Measurements from ENCODE around the gene CEP44. TPM values are rescaled to one million over a fixed set of nuclear protein-coding genes. Genes with fewer than 3 reads are reported as not detected.
A peak's percentile ranks its signal among the peaks of the same experiment; 100 is the strongest.
"Not testable (repeated sequence)": the region's sequence is repeated elsewhere in the genome, so short reads cannot be mapped to it uniquely, and the experiment has no call there.

CEP44 gene
- total RNA-seq, 1 experiment from 2014 or later = 15.3 TPM

- Mint-ChIP-seq H3K36me3 (ENCODE audit: insufficient read depth, unreplicated experiment) (peaks cover 8% of the 10 kb centered on the region), H3K4me3 (ENCODE audit: unreplicated experiment) (peak overlapping the region; percentile 99), H3K27me3 (ENCODE audit: insufficient read depth, unreplicated experiment) (no peaks in the 10 kb centered on the region), H3K4me1 (ENCODE audit: insufficient read depth, unreplicated experiment) (peaks cover 38% of the 10 kb centered on the region), H3K9me3 (ENCODE audit: unreplicated experiment) (no peaks in the 10 kb centered on the region), H3K27ac (ENCODE audit: low read depth, unreplicated experiment) (peak overlapping the region; percentile 98)
- no TSS peak for BruUV-seq (replicated peaks)
- TF ChIP-seq, protein P1, sequence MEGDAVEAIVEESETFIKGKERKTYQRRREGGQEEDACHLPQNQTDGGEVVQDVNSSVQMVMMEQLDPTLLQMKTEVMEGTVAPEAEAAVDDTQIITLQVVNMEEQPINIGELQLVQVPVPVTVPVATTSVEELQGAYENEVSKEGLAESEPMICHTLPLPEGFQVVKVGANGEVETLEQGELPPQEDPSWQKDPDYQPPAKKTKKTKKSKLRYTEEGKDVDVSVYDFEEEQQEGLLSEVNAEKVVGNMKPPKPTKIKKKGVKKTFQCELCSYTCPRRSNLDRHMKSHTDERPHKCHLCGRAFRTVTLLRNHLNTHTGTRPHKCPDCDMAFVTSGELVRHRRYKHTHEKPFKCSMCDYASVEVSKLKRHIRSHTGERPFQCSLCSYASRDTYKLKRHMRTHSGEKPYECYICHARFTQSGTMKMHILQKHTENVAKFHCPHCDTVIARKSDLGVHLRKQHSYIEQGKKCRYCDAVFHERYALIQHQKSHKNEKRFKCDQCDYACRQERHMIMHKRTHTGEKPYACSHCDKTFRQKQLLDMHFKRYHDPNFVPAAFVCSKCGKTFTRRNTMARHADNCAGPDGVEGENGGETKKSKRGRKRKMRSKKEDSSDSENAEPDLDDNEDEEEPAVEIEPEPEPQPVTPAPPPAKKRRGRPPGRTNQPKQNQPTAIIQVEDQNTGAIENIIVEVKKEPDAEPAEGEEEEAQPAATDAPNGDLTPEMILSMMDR (IDR thresholded peaks at IDR 0.05; ENCODE audit: unreplicated experiment) = no peak
- ChIA-PET POLR2A (interaction anchor here (0.6 to 5.1 kb wide), 28 partner anchors 9 to 965 kb away, joined by 3 to 66 read pairs (median 5); partner anchors contain the start of genes HMGB2 and HPGD), CTCF (interaction anchor here (0.7 to 1.8 kb wide), 2 partner anchors 13 to 60 kb away, joined by 3 to 6 read pairs; no protein-coding TSS in a partner anchor)
- no peak for DNase-seq (ENCODE audit: unreplicated experiment)
- intact Hi-C loops (cut with micrococcal nuclease) = no loop called here
These were observed 776 bp downstream of the CEP44 start for GRCh38 chr4:174284487-174284886.

DNA sequence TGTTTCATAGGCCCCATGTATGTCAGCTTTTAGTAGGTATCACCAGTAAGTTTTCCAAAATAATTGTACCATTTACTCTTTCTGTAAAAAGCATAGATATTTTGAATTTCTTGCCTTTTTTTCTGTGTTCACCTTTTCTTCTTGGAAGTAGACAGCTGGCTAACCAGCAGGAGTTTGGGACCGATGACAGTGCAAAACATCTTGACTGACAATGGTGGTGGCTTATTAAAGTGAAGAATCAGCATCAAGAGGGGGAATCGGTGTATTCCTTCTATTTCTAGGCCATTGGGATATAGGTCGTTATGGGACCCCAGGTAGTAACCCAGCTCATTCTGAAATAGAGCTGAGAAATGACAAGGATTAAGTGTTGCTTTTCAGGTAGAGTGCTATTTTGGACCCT lies 3.2 kb downstream of the CEP44 start:
- ChIA-PET POLR2A (interaction anchor here (1.1 kb wide), 1 partner anchor 12 kb away, joined by 3 read pairs; no protein-coding TSS in a partner anchor), CTCF (interaction anchor here (0.9 to 1.6 kb wide), 2 partner anchors 64 to 67 kb away, joined by 4 read pairs; no protein-coding TSS in a partner anchor)
- no peak overlapping the region for H3K27ac Mint-ChIP-seq (ENCODE audit: low read depth, unreplicated experiment)
- peaks cover 35% of the 10 kb centered on the region for H3K4me1 Mint-ChIP-seq (ENCODE audit: insufficient read depth, unreplicated experiment)
- no peaks in the 10 kb centered on the region for H3K27me3 Mint-ChIP-seq (ENCODE audit: insufficient read depth, unreplicated experiment)
- DNase-seq (ENCODE audit: unreplicated experiment) = no peak
- H3K36me3 Mint-ChIP-seq (ENCODE audit: insufficient read depth, unreplicated experiment) = peaks cover 8% of the 10 kb centered on the region
- intact Hi-C loops (cut with micrococcal nuclease) = no loop called here
- no TSS peak for BruUV-seq (replicated peaks)
- TF ChIP-seq, protein P1 (IDR thresholded peaks at IDR 0.05; ENCODE audit: unreplicated experiment) = no peak
- no peak overlapping the region for H3K4me3 Mint-ChIP-seq (ENCODE audit: unreplicated experiment)
- no peaks in the 10 kb centered on the region for H3K9me3 Mint-ChIP-seq (ENCODE audit: unreplicated experiment)

DNA sequence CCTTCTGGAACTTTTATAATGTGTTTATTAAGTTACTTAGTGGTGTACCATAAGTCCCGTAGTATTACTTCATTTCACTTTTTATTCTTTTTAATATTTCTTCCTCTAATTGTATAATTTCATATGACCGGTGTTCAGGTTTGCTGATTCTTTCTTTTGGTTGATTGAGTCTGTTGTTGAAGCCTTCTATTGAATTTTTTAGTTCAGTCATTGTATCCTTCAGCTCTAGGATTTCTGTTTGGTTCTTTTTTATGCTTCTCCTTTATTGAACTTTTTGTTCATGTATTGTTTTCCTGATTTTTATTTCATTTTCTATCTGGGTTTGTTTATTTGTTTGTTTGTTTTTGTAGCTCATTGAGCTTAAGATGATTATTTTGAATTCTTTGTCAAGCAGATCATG lies 8.8 kb downstream of the CEP44 start:
- ChIA-PET CTCF (interaction anchor here (0.6 kb wide), 1 partner anchor 26 kb away, joined by 3 read pairs; no protein-coding TSS in a partner anchor), POLR2A (no interaction called here)
- intact Hi-C loops (cut with micrococcal nuclease) = no loop called here
- H3K27ac Mint-ChIP-seq (ENCODE audit: low read depth, unreplicated experiment) = no peak overlapping the region
- no peak for DNase-seq (ENCODE audit: unreplicated experiment)
- no peaks in the 10 kb centered on the region for H3K27me3 Mint-ChIP-seq (ENCODE audit: insufficient read depth, unreplicated experiment)
- H3K4me3 Mint-ChIP-seq (ENCODE audit: unreplicated experiment) = no peak overlapping the region
- TF ChIP-seq, protein P1 (IDR thresholded peaks at IDR 0.05; ENCODE audit: unreplicated experiment) = no peak
- peaks cover 10% of the 10 kb centered on the region for H3K9me3 Mint-ChIP-seq (ENCODE audit: unreplicated experiment)
- H3K4me1 Mint-ChIP-seq (ENCODE audit: insufficient read depth, unreplicated experiment) = peaks cover 9% of the 10 kb centered on the region
- no TSS peak for BruUV-seq (replicated peaks)
- peaks cover 6% of the 10 kb centered on the region for H3K36me3 Mint-ChIP-seq (ENCODE audit: insufficient read depth, unreplicated experiment)

DNA sequence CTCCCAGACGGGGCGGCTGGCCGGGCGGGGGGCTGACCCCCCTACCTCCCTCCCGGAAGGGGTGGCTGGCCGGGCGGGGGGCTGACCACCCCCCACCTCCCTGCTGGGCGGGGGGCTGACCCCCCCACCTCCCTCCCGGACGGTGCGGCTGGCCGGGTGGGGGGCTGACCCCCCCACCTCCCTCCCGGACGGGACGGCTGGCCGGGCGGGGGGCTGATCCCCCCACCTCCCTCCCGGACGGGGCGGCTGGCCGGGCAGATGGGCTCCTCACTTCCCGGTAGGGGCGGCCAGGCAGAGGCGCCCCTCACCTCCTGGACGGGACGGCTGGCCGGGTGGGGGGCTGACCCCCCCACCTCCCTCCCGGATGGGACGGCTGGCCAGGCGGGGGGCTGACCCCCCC lies 10.9 kb downstream of the CEP44 start:
- BruUV-seq (replicated peaks) = not testable (repeated sequence)

GRCh38 chr4:174295142-174295541 lies 11.4 kb downstream of the CEP44 start:
- intact Hi-C loops (cut with micrococcal nuclease); H3K9me3 Mint-ChIP-seq (ENCODE audit: unreplicated experiment); POLR2A ChIA-PET; H3K4me1 Mint-ChIP-seq (ENCODE audit: insufficient read depth, unreplicated experiment); H3K27me3 Mint-ChIP-seq (ENCODE audit: insufficient read depth, unreplicated experiment); CTCF ChIA-PET; DNase-seq (ENCODE audit: unreplicated experiment); H3K4me3 Mint-ChIP-seq (ENCODE audit: unreplicated experiment); H3K27ac Mint-ChIP-seq (ENCODE audit: low read depth, unreplicated experiment); BruUV-seq (replicated peaks): not testable (repeated sequence)
- H3K36me3 Mint-ChIP-seq (ENCODE audit: insufficient read depth, unreplicated experiment) = peaks cover 13% of the 10 kb centered on the region

More for the DNA sequence above, 10.9 kb downstream of the CEP44 start:
- H3K4me3 Mint-ChIP-seq (ENCODE audit: unreplicated experiment); H3K4me1 Mint-ChIP-seq (ENCODE audit: insufficient read depth, unreplicated experiment); CTCF ChIA-PET; H3K9me3 Mint-ChIP-seq (ENCODE audit: unreplicated experiment); intact Hi-C loops (cut with micrococcal nuclease); DNase-seq (ENCODE audit: unreplicated experiment); H3K27ac Mint-ChIP-seq (ENCODE audit: low read depth, unreplicated experiment); POLR2A ChIA-PET; H3K36me3 Mint-ChIP-seq (ENCODE audit: insufficient read depth, unreplicated experiment); H3K27me3 Mint-ChIP-seq (ENCODE audit: insufficient read depth, unreplicated experiment): not testable (repeated sequence)

Measured in MCF 10A (cell line).